HG03558 (cell line): Measurements from ENCODE around the gene ANKRD63.

Experiments used
- ATAC-seq: cut with Tn5 transposase; IDR thresholded peaks from one replicate; pipeline ENCODE4 v1.9.1; 2021; ENCODE audit warnings: moderate number of reproducible peaks; ENCODE audit not compliant: unreplicated experiment; ENCODE audit errors: extremely low read depth

The ANKRD63 gene

GRCh38 chr15:40296561-40297230 lies 13.8 kb upstream of the ANKRD63 start:
- no peak for ATAC-seq

GRCh38 chr15:40295877-40296560 lies 13.2 kb upstream of the ANKRD63 start:
- no peak for ATAC-seq

- no peak for ATAC-seq
Measured at GRCh38 chr15:40295297-40295696, 12.4 kb upstream of the ANKRD63 start.

- ATAC-seq: no peak
Measured at GRCh38 chr15:40293905-40294895, 11.3 kb upstream of the ANKRD63 start.

- ATAC-seq: no peak
Measured at GRCh38 chr15:40293006-40293405, 10.1 kb upstream of the ANKRD63 start.

GRCh38 chr15:40292246-40292645 lies 9.4 kb upstream of the ANKRD63 start:
- no peak for ATAC-seq

- no peak for ATAC-seq
Measured at GRCh38 chr15:40290918-40291574, 8.2 kb upstream of the ANKRD63 start.

- no peak for ATAC-seq
Measured at GRCh38 chr15:40290545-40290917, 7.7 kb upstream of the ANKRD63 start.

GRCh38 chr15:40289140-40289775 lies 6.4 kb upstream of the ANKRD63 start:
- no peak for ATAC-seq

GRCh38 chr15:40287968-40288367 lies 5.1 kb upstream of the ANKRD63 start:
- no peak for ATAC-seq

- ATAC-seq: no peak
Measured at GRCh38 chr15:40287505-40287904, 4.6 kb upstream of the ANKRD63 start.

- ATAC-seq: no peak
Measured at GRCh38 chr15:40286794-40287193, 3.9 kb upstream of the ANKRD63 start.

GRCh38 chr15:40286061-40286532 lies 3.2 kb upstream of the ANKRD63 start:
- no peak for ATAC-seq

GRCh38 chr15:40285554-40286011 lies 2.7 kb upstream of the ANKRD63 start:
- ATAC-seq: no peak

- ATAC-seq: no peak
Measured at GRCh38 chr15:40285151-40285550, 2.3 kb upstream of the ANKRD63 start.

GRCh38 chr15:40283615-40284300 lies 894 bp upstream of the ANKRD63 start:
- no peak for ATAC-seq

GRCh38 chr15:40282147-40282868 lies 556 bp downstream of the ANKRD63 start:
- ATAC-seq: no peak

GRCh38 chr15:40281801-40282146 lies 1.1 kb downstream of the ANKRD63 start:
- ATAC-seq: no peak
